K562 (cell line): ENCODE results near the gene WWOX. TPM values are rescaled to one million over a fixed set of nuclear protein-coding genes. Genes with fewer than 3 reads are reported as not detected.

ENCODE experiments used
- BCLAF1 ChIP-seq, 2 experiments: fragments of 450-650 bp in 1 of 2; IDR thresholded peaks; 2 replicates each; pipeline ENCODE4 v1.6.1; 2011 to 2017; ENCODE audit warnings: low read depth in 2 of 2, antibody characterized with exemption in 1 of 2, borderline replicate concordance in 1 of 2, low read length in 1 of 2, mild to moderate bottlenecking in 1 of 2, mixed read lengths in 1 of 2; ENCODE audit not compliant: control insufficient read depth in 1 of 2
- BHLHE40 ChIP-seq: IDR thresholded peaks from 2 replicates; pipeline ENCODE4 v1.6.1; 2011; ENCODE audit warnings: low read length, improper control_type of control experiment
- CREM ChIP-seq: IDR thresholded peaks from 2 replicates; pipeline ENCODE4 v1.6.1; 2014; ENCODE audit warnings: antibody characterized with exemption, low read depth
- FOXK2 ChIP-seq, 2 experiments: fragments of 450-650 bp; IDR thresholded peaks in 1 of 2; conservative IDR thresholded peaks in 1 of 2; 2 replicates each; pipeline ENCODE4 v1.6.1; 2016; ENCODE audit warnings: low read depth in 2 of 2, mild to moderate bottlenecking in 1 of 2
- ILK ChIP-seq: fragments of 450-650 bp; IDR thresholded peaks from 2 replicates; pipeline ENCODE4 v1.6.1; 2016; ENCODE audit warnings: missing genetic modification characterization, low read depth, mild to moderate bottlenecking, missing compliant biosample characterization, moderate library complexity, borderline replicate concordance
- LCOR ChIP-seq: sonication (generic); formaldehyde crosslinking; IDR thresholded peaks from 2 replicates; pipeline ENCODE4 v1.8.0; 2022; ENCODE audit warnings: mild to moderate bottlenecking, missing genetic modification reagents
- PREB ChIP-seq: sonication (generic); formaldehyde crosslinking; IDR thresholded peaks from 2 replicates; pipeline ENCODE4 v1.8.1; 2023; ENCODE audit warnings: mild to moderate bottlenecking, missing genetic modification reagents
- ZNF121 ChIP-seq: sonication (generic); formaldehyde crosslinking; conservative IDR thresholded peaks from 2 replicates; pipeline ENCODE4 v1.8.0; 2022; ENCODE audit warnings: missing genetic modification reagents
- ZNF133 ChIP-seq: fragments of 250-450 bp; sonication (Bioruptor Pico); IDR thresholded peaks from 2 replicates; pipeline ENCODE4 v1.4.0; 2020; ENCODE audit warnings: mild to moderate bottlenecking
- ZSCAN32 ChIP-seq: fragments of 450-650 bp; formaldehyde crosslinking; IDR thresholded peaks from 2 replicates; pipeline ENCODE4 v1.4.0; 2020; ENCODE audit warnings: mild to moderate bottlenecking, moderate library complexity
- ZZZ3 ChIP-seq: fragments of 450-650 bp; IDR thresholded peaks from 2 replicates; pipeline ENCODE4 v1.6.1; 2016; ENCODE audit warnings: antibody characterized with exemption, mild to moderate bottlenecking, moderate library complexity
- polyA plus RNA-seq, 8 experiments: library from polyadenylated mRNA; depleted of rRNA in 4 of 8; stranded (reverse) in 5 of 8; unstranded in 3 of 8; fragments of >200 nt; fragmentation: Nextera tagmentation in 2 of 8; fragmentation: Illumina TruSeq in 1 of 8; extraction: Ambion mirVana in 2 of 8; extraction: Trizol in 1 of 8; gene quantifications; 2 replicates each; pipeline versions ENCODE4 v1.2.1 to v1.2.3, GENCODE V29; 2011 to 2014; ENCODE audit warnings: inconsistent platforms in 1 of 8, missing spikeins in 1 of 8
- total RNA-seq, 7 experiments: library from RNA; depleted of rRNA in 6 of 7; stranded (reverse); fragments of >200 nt in 6 of 7; fragmentation: Illumina TruSeq in 2 of 7; extraction: Trizol in 2 of 7; gene quantifications; 2 replicates each; pipeline versions ENCODE4 v1.2.1 to v1.2.3, GENCODE V29; 2011 to 2021; ENCODE audit warnings: low replicate concordance in 1 of 7
- TF ChIP-seq, protein P1 (sequence below): fragments of 250-450 bp; sonication (Bioruptor Pico); IDR thresholded peaks from 2 replicates; pipeline ENCODE4 v1.5.0; 2021; ENCODE audit warnings: mild to moderate bottlenecking, moderate library complexity
- TF ChIP-seq, protein P2 (sequence below): sonication (generic); formaldehyde crosslinking; IDR thresholded peaks from 2 replicates; pipeline ENCODE4 v1.9.0; 2022; ENCODE audit warnings: mild to moderate bottlenecking, missing genetic modification reagents

Gene WWOX
- total and polyA plus RNA-seq, 9 of the 15 experiments (the other 6 are each of a cell fraction or from before 2014, with no cell fraction given) = 1.6 to 22.7 (median 8.1) TPM

- TF ChIP-seq PREB (CRISPR knock-in tag) (no peak), LCOR (CRISPR knock-in tag) (no peak), ZZZ3 (no peak), FOXK2 (conservative IDR thresholded peaks at IDR 0.05 in 1 of 2, IDR thresholded peaks at IDR 0.05 in 1 of 2; ENCODE audit: low read depth in 2 of 2) (no peak), ILK (no peak), BHLHE40 (no peak), CREM (no peak), ZNF121 (CRISPR knock-in tag) (no peak), ZSCAN32 (no peak), BCLAF1 (IDR thresholded peaks at IDR 0.05; ENCODE audit: borderline replicate concordance in 1 of 2, control insufficient read depth in 1 of 2, low read depth in 2 of 2, low read length in 1 of 2) (no peak), ZNF133 (CRISPR knock-in tag) (no peak)
- TF ChIP-seq, protein P1, sequence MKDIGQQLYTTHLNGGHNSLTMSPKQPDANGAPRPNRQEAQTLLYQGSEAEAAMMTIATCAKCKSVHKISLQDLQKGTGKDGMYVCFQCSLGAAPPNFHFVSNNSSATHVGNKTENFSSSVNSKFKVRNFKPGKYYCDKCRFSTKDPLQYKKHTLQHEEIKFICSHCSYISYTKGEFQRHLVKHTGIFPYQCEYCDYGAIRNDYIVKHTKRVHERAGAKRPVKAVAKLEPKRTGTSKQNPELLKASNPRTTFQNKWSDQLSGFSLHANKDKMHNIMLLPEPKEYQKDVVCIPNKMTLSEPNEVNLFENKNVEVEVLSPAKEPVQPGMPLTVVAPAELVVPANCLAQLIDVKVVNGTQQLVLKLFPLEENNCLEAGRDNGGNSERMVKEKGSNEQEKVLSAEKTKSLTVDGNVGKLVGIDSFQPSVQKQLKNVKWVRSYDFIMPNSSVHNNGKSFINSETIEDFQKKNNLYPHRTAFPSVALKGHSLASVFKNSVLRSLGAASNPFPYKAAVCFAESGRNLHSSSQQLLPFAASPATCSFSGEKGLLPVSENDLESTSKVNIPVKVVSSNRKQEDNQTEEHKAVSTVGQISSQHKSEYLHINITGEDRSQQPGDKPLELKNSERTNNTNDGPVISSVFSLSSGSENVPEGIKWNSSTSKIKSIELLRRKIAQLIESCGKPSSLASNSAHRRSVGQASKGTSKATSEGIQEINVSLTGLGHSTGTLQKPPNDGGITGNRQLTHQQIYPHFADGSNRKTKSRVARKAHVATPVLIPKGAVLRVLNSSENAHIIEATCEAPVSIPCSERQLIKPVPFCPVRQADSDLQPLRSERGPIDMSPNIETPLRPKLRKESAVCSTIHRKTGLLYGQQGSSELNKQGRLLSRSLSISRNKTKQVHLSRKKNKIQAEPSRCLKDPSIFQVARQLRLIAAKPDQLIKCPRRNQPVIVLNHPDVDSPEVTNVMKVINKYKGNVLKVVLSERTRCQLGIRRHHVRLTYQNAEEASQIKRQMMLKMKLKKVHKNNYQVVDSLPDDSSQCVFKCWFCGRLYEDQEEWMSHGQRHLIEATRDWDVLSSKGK (CRISPR knock-in tag) = no peak
- TF ChIP-seq, protein P2, sequence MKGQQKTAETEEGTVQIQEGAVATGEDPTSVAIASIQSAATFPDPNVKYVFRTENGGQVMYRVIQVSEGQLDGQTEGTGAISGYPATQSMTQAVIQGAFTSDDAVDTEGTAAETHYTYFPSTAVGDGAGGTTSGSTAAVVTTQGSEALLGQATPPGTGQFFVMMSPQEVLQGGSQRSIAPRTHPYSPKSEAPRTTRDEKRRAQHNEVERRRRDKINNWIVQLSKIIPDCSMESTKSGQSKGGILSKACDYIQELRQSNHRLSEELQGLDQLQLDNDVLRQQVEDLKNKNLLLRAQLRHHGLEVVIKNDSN (CRISPR knock-in tag) = no peak
Measured at GRCh38 chr16:78693496-78693895, 594.0 kb downstream of the WWOX start (continued).
